Measurements from ENCODE around the gene OPTC. TPM values are rescaled to one million over a fixed set of nuclear protein-coding genes. Genes with fewer than 3 reads are reported as not detected.
A peak's percentile ranks its signal among the peaks of the same experiment; 100 is the strongest.

The OPTC gene
- total and polyA plus RNA-seq, 10 donors = not detected

GRCh38 chr1:203519896-203520295 is 25.9 kb downstream of the OPTC start:
- whole genome bisulfite sequencing, 5 donors = 89 to 97% (median 96%) methylated on average over 6 of the region's 6 CpGs
- H3K36me3 ChIP-seq = no peaks in the 10 kb centered on the region
- DNase-seq = no peak
- no peaks in the 10 kb centered on the region for H3K9me3 ChIP-seq
- H3K27me3 ChIP-seq (replicated peaks in 1 of 7) = peaks cover 0 to 57% (median 0%) of the 10 kb centered on the region in 7 donors
- H3K4me1 ChIP-seq = peaks cover 0 to 30% (median 11%) of the 10 kb centered on the region in 6 donors
- no peak overlapping the region for H3K27ac ChIP-seq
- intact Hi-C loops (cut with DNase I; ENCODE audit: low total_unique reads) = no loop called here
- no peak overlapping the region for H3K4me3 ChIP-seq
- no peak for TF ChIP-seq POLR2AphosphoS5 (IDR thresholded peaks at IDR 0.05)
- TF ChIP-seq CTCF (IDR thresholded peaks at IDR 0.05 in 8 of 11, conservative IDR thresholded peaks at IDR 0.05 in 3 of 11) = no peak
- TF ChIP-seq POLR2A (IDR thresholded peaks at IDR 0.05) = no peak

- Histone ChIP-seq H3K36me3 (no peaks in the 10 kb centered on the region), H3K4me1 (peaks cover 0 to 31% (median 11%) of the 10 kb centered on the region in 6 donors), H3K27ac (no peak overlapping the region), H3K27me3 (replicated peaks in 1 of 7) (peaks cover 0 to 57% (median 0%) of the 10 kb centered on the region in 7 donors), H3K4me3 (no peak overlapping the region), H3K9me3 (no peaks in the 10 kb centered on the region)
- no peak for DNase-seq
- 68 to 87% (median 75%) methylated on average over 5 of the region's 5 CpGs for WGBS, 5 donors
- intact Hi-C loops (cut with DNase I; ENCODE audit: low total_unique reads) = no loop called here
- TF ChIP-seq POLR2AphosphoS5 (IDR thresholded peaks at IDR 0.05) = no peak
These were observed 26.4 kb downstream of the OPTC start for GRCh38 chr1:203520315-203520714.

GRCh38 chr1:203521074-203521794 is 27.3 kb downstream of the OPTC start:
- intact Hi-C loops (cut with DNase I; ENCODE audit: low total_unique reads) = no loop called here
- H3K36me3 ChIP-seq = no peaks in the 10 kb centered on the region
- WGBS, 5 donors = 60 to 76% (median 72%) methylated on average over 10 of the region's 10 CpGs
- H3K4me1 ChIP-seq = peaks cover 0 to 34% (median 11%) of the 10 kb centered on the region in 6 donors
- no peak overlapping the region for H3K4me3 ChIP-seq
- peaks cover 0 to 55% (median 0%) of the 10 kb centered on the region in 7 donors for H3K27me3 ChIP-seq (replicated peaks in 1 of 7)
- no peak for DNase-seq
- H3K27ac ChIP-seq = peak overlapping the region in 1 of 8 donors; percentile 24
- H3K9me3 ChIP-seq = no peaks in the 10 kb centered on the region
- TF ChIP-seq POLR2AphosphoS5 (IDR thresholded peaks at IDR 0.05) (peak in 1 of 3 donors; percentile 48), CTCF (IDR thresholded peaks at IDR 0.05 in 8 of 11, conservative IDR thresholded peaks at IDR 0.05 in 3 of 11) (no peak), POLR2A (IDR thresholded peaks at IDR 0.05) (no peak)

GRCh38 chr1:203521812-203522211 is 27.9 kb downstream of the OPTC start:
- intact Hi-C loops (cut with DNase I; ENCODE audit: low total_unique reads) = no loop called here
- DNase-seq = no peak
- TF ChIP-seq CTCF (IDR thresholded peaks at IDR 0.05 in 8 of 11, conservative IDR thresholded peaks at IDR 0.05 in 3 of 11) = no peak
- no peak for TF ChIP-seq POLR2A (IDR thresholded peaks at IDR 0.05)
- TF ChIP-seq POLR2AphosphoS5 (IDR thresholded peaks at IDR 0.05) = no peak
- no peak overlapping the region for H3K4me3 ChIP-seq
- WGBS, 5 donors = 63 to 75% (median 72%) methylated on average over 5 of the region's 5 CpGs
- H3K9me3 ChIP-seq = no peaks in the 10 kb centered on the region
- peaks cover 0 to 33% (median 11%) of the 10 kb centered on the region in 6 donors for H3K4me1 ChIP-seq
- no peaks in the 10 kb centered on the region for H3K36me3 ChIP-seq
- H3K27me3 ChIP-seq (replicated peaks in 1 of 7) = peaks cover 0 to 49% (median 0%) of the 10 kb centered on the region in 7 donors
- peak overlapping the region in 1 of 8 donors; percentile 24 for H3K27ac ChIP-seq
